NCI-H2171 (cell line): ENCODE results near the gene IGFBP7.

ENCODE experiments used
- DNase-seq: peaks from one replicate; lab custom pipeline; 2025; lab: John Stamatoyannopoulos, UW

IGFBP7 gene

GRCh38 chr4:57109847-57110639, at the start of gene IGFBP7:
IGFBP7 (minus strand) TSS chr4:57110385; CDS start chr4:57110351, 34 bp downstream.
- no peak for DNase-seq

GRCh38 chr4:57159866-57160265, 49.7 kb upstream of the IGFBP7 start:
- DNase-seq = no peak

DNA sequence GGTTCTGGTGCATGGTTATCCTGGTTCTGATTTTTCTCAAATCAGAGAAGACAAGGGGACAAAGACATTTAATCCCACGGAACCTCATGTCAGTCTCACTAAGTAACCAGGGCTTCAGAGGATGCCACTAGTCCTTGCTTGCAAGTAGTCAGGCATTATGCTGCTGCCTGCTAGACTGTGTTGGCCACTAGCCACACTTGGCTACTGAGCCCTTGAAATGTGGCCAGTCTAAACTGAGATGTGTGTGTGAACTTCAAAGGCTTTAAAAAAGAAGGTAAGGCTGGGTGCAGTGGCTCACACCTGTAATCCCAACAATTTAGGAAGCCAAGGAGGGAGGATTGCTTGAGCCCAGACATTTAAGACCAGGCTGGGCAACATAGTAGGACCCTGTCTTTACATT, 48.6 kb upstream of the IGFBP7 start:
- DNase-seq = no peak

GRCh38 chr4:57158221-57158620, 48.0 kb upstream of the IGFBP7 start:
- no peak for DNase-seq

- no peak for DNase-seq
These were observed 47.5 kb upstream of the IGFBP7 start for GRCh38 chr4:57157596-57158137.

- DNase-seq = no peak
These were observed 46.2 kb upstream of the IGFBP7 start for GRCh38 chr4:57156242-57156990.

DNA sequence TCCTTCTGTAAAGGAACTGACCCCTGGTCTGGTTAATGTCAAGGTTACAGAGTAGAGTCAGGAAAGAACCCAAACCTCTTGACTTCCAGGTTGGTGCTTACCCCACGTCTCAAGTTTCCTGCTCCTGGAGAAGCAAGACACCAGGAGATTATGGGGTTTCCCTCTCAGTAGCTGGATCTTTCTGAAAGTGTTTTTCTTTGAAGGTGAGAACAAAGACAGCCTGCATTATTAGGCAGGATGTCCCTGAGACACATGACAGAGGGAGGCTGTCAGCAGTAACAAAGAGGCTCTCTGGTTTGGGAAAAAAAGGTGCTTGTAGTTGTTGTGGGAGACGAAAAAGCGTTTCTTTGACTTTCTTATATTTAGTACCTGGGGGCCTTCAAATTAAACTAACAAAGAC, 44.7 kb upstream of the IGFBP7 start:
- DNase-seq = no peak

- DNase-seq = no peak
These were observed 44.0 kb upstream of the IGFBP7 start for GRCh38 chr4:57154191-57154590.

DNA sequence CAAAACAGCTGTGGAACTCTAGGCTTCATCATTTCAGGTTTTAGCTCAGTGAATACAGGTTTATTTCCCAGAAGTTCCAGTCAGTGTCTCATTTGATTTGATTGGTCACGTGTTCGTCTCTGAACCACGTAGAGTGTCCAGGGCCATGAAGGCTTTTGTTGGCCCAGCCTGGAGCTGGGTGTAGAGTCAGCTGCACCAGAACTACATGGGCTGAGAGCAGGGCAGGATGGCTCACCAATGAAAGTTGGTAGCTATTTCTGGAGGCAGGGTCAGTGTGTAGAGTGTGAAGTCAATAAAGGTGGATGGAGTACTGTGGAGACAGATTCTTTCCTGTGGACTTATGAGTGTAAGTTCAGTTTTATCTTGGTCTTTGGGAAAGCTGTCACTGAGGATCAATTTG, 43.0 kb upstream of the IGFBP7 start:
- no peak for DNase-seq

DNA sequence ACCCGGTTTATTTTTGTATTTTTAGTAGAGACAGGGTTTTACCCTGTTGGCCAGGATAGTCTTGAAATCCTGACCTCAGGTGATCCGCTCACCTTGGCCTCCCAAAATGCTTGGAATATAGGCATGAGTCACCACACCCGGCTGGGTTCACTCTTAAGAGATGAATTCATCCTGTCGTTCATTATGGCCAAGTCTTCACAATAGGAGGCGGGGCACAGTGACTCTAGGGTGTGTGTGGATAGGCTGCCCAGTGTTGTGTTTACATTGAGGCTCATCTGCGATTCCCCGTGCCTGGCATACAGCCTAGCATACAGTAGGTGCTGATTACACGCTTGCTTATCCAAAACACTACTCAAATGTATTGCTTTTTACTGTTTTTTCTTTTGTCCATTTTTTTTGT, 41.3 kb upstream of the IGFBP7 start:
- no peak for DNase-seq

GRCh38 chr4:57149833-57150232, 39.6 kb upstream of the IGFBP7 start:
- DNase-seq = no peak

- DNase-seq = no peak
These were observed 38.8 kb upstream of the IGFBP7 start for GRCh38 chr4:57148831-57149505.

- DNase-seq = no peak
These were observed 38.0 kb upstream of the IGFBP7 start for GRCh38 chr4:57148177-57148576.

- no peak for DNase-seq
These were observed 37.3 kb upstream of the IGFBP7 start for GRCh38 chr4:57147335-57148060.

- DNase-seq = no peak
These were observed 36.3 kb upstream of the IGFBP7 start for GRCh38 chr4:57146444-57146843.

DNA sequence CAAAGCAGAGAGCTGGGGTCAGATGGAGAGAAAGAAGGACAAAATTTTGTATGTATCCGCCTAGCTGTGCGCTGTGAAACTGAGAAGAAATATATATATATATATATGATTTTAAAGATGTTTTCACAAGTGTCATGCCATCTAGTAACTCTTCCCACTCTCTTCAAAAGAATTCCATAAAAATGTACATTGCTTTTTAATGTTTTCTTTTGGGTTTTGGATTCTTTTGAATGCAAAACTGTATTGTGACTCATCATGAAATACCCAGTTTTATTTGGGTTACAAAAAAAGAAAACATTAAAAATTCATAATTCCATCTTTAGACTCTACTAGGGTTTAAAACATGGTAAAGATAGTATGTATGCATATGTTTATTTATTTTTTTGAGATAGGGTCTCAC, 34.3 kb upstream of the IGFBP7 start:
- DNase-seq = no peak

- no peak for DNase-seq
These were observed 29.6 kb upstream of the IGFBP7 start for GRCh38 chr4:57139783-57140182.

GRCh38 chr4:57137261-57137660, 27.1 kb upstream of the IGFBP7 start:
- DNase-seq = no peak

GRCh38 chr4:57136281-57136680, 26.1 kb upstream of the IGFBP7 start:
- DNase-seq = no peak

GRCh38 chr4:57132743-57133137, 22.6 kb upstream of the IGFBP7 start:
- DNase-seq = no peak

DNA sequence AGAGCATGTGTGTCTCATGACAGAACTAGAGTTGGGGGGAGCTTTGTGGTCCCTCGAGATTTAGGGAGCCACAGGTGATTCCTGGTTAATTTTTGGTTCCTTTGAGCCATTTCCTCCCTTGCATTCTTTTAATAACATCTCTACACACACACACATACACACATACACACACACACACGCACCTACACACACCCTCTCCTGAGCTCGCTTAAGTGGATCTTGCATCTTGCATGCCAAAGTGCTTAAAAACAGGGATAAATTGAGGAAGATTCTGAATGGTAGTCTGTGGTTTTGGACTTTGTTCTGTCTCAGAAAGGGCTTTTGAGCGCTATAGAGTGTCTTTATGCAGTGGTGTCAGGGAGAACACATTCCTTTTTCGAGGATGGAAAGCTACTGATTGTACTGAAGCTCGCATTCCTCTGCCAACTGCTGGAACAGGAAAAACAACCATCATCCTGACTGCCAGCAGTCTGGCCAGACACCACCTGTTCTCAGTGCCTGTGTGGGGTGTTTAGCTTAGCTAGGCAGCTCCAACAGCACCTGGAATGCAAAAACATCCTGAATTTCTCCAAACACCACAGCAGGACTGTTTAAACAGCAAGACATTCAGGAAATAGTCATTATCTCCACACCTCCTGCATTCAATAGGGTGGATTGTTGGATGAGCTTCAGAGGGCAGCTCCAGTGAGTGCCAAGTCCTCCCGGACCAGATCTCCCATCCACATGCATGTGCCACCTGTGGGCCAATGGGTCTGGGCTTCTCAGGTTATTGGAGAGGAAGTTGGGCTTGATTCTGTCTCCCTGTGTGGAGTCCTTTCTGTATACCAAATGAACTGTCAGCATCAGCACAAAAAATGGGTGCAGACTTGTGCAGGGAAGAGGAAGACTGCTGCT, 21.9 kb upstream of the IGFBP7 start:
- no peak for DNase-seq
